Peyer's patch (tissue), 4 donors: ENCODE results near the gene AMBRA1. TPM values are rescaled to one million over a fixed set of nuclear protein-coding genes. Genes with fewer than 3 reads are reported as not detected.
A peak's percentile ranks its signal among the peaks of the same experiment; 100 is the strongest.

Experiments used
- DNase-seq, 3 donors: peaks; one replicate each; pipeline ENCODE4 v3.0.0-alpha.2; 2017 to 2019
- H3K27ac ChIP-seq, 4 donors: fragments of 200-600 bp; sonication (generic); one replicate each; pipeline ENCODE4 v1.5.1; 2016 to 2019
- H3K27me3 ChIP-seq, 2 donors: fragments of 200-600 bp; sonication (generic); one replicate each; pipeline ENCODE4 v1.5.1; 2019
- H3K36me3 ChIP-seq, 3 donors: fragments of 200-600 bp; sonication (generic); one replicate each; pipeline ENCODE4 v1.5.1; 2016 to 2019
- H3K4me1 ChIP-seq, 4 donors: fragments of 200-600 bp; sonication (generic); one replicate each; pipeline ENCODE4 v1.5.1; 2016 to 2019
- H3K4me3 ChIP-seq, 4 donors: fragments of 200-600 bp; sonication (generic); 1 replicate in 3 of 4; 2 replicates in 1 of 4; pipeline ENCODE4 v1.5.1; 2016 to 2019; ENCODE audit warnings: mild to moderate bottlenecking in 1 of 4
- H3K9me3 ChIP-seq, 4 donors: fragments of 200-600 bp; sonication (generic); one replicate each; pipeline ENCODE4 v1.5.1; 2016 to 2019; ENCODE audit warnings: mild to moderate bottlenecking in 1 of 4
- POLR2A ChIP-seq, 2 donors: fragments of 450-650 bp; IDR thresholded peaks; one replicate each; pipeline ENCODE4 v1.5.1; 2017; ENCODE audit warnings: antibody characterized with exemption in 2 of 2, mild to moderate bottlenecking in 2 of 2, moderate library complexity in 2 of 2
- total RNA-seq, 4 donors: library from RNA; depleted of rRNA; stranded (reverse); fragments of >200 nt; gene quantifications; one replicate each; pipeline ENCODE4 v1.1.0, GENCODE V29; 2016
- TF ChIP-seq, protein P1 (sequence below), 6 experiments: fragments of 450-650 bp in 4 of 6; fragments of 200-600 bp in 2 of 6; sonication (generic) in 1 of 6; IDR thresholded peaks; one replicate each; pipeline ENCODE4 v1.5.1; 2017 to 2019; ENCODE audit warnings: antibody characterized with exemption in 6 of 6, mild to moderate bottlenecking in 3 of 6, moderate library complexity in 1 of 6

The AMBRA1 gene
- total RNA-seq, 4 donors from 2014 or later: 28.9 to 61.6 (median 41.6) TPM

DNA sequence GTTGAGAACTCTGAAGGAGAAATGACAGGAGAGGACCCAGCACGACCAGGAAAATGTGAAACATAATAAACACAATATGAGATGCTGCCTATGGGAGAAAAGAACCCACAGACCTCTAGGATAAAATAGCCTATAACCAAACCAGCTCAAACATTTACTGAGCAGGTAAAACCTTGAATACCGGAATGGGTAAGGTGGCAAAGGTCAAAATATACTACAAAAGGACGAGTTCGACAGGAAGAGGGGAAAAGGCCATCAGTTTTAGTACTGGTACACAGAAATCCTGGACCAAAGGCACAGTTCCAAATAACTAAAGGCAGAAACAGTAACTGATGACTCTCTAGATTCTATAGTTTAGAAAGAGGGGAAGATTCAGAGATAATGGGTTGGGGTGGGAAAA, 96.3 kb downstream of the AMBRA1 start:
- no peak for DNase-seq
- H3K4me3 ChIP-seq: no peak overlapping the region
- H3K9me3 ChIP-seq: no peaks in the 10 kb centered on the region
- H3K36me3 ChIP-seq: peaks cover 0 to 9% (median 0%) of the 10 kb centered on the region in 3 donors
- TF ChIP-seq POLR2A (IDR thresholded peaks at IDR 0.05): no peak
- TF ChIP-seq, protein P1, sequence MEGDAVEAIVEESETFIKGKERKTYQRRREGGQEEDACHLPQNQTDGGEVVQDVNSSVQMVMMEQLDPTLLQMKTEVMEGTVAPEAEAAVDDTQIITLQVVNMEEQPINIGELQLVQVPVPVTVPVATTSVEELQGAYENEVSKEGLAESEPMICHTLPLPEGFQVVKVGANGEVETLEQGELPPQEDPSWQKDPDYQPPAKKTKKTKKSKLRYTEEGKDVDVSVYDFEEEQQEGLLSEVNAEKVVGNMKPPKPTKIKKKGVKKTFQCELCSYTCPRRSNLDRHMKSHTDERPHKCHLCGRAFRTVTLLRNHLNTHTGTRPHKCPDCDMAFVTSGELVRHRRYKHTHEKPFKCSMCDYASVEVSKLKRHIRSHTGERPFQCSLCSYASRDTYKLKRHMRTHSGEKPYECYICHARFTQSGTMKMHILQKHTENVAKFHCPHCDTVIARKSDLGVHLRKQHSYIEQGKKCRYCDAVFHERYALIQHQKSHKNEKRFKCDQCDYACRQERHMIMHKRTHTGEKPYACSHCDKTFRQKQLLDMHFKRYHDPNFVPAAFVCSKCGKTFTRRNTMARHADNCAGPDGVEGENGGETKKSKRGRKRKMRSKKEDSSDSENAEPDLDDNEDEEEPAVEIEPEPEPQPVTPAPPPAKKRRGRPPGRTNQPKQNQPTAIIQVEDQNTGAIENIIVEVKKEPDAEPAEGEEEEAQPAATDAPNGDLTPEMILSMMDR (IDR thresholded peaks at IDR 0.05): no peak
- no peak overlapping the region for H3K27ac ChIP-seq
- H3K4me1 ChIP-seq: peaks cover 0 to 9% (median 0%) of the 10 kb centered on the region in 4 donors
- no peaks in the 10 kb centered on the region for H3K27me3 ChIP-seq

DNA sequence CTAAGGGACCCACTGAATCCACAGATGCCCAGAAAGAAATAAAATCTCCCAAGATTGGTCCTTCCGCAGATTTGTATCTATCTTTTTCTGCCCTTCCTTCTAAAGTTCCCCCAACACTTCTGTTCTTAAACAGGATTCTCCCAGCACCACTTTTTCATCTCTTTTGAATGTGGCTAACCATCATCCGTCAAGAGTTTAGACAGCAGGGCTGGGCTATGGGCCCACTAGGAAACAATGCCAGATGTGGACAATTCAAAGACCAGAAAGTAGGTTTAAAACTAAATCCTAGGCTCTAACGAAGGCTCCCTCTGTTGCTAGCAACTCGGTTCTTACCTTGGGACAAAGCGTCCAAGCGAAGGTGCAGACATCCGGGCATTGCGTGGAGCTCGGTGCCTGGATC, 100.0 kb downstream of the AMBRA1 start:
- DNase-seq: no peak
- Histone ChIP-seq H3K4me1 (peaks cover 0 to 22% (median 0%) of the 10 kb centered on the region in 4 donors), H3K27ac (peak overlapping the region in 2 of 4 donors; percentile 4 to 61), H3K9me3 (no peaks in the 10 kb centered on the region), H3K36me3 (peaks cover 0 to 9% (median 0%) of the 10 kb centered on the region in 3 donors), H3K27me3 (no peaks in the 10 kb centered on the region), H3K4me3 (no peak overlapping the region)
- TF ChIP-seq POLR2A (IDR thresholded peaks at IDR 0.05): no peak
- TF ChIP-seq, protein P1 (IDR thresholded peaks at IDR 0.05): no peak

DNA sequence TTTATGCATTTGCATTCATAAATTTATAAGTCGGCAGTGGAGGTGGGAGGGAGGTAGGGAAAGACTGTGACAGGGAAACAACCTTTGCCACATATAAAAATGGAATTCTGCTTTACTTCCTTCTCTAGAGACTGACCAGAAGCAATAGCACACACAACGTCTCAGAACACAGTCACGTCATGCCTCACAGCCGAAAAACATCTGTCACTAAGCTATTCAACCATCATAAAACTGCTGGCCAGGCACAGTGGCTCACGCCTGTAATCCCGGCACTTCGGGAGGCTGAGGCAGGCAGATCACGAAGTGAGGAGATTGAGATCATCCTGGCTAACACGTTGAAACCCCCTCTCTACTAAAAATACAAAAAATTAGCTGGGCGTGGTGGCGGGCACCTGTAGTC, 101.3 kb downstream of the AMBRA1 start:
- TF ChIP-seq POLR2A (IDR thresholded peaks at IDR 0.05): peak in 1 of 2 donors; percentile 26
- TF ChIP-seq, protein P1 (IDR thresholded peaks at IDR 0.05): no peak
- H3K27ac ChIP-seq: peak overlapping the region in 3 of 4 donors; percentile 50 to 78 (median 61)
- H3K4me1 ChIP-seq: peaks cover 0 to 22% (median 0%) of the 10 kb centered on the region in 4 donors
- H3K9me3 ChIP-seq: no peaks in the 10 kb centered on the region
- H3K36me3 ChIP-seq: peaks cover 0 to 9% (median 0%) of the 10 kb centered on the region in 3 donors
- peak in 2 of 3 donors; percentile 63 to 77 for DNase-seq
- H3K4me3 ChIP-seq: no peak overlapping the region
- H3K27me3 ChIP-seq: no peaks in the 10 kb centered on the region

DNA sequence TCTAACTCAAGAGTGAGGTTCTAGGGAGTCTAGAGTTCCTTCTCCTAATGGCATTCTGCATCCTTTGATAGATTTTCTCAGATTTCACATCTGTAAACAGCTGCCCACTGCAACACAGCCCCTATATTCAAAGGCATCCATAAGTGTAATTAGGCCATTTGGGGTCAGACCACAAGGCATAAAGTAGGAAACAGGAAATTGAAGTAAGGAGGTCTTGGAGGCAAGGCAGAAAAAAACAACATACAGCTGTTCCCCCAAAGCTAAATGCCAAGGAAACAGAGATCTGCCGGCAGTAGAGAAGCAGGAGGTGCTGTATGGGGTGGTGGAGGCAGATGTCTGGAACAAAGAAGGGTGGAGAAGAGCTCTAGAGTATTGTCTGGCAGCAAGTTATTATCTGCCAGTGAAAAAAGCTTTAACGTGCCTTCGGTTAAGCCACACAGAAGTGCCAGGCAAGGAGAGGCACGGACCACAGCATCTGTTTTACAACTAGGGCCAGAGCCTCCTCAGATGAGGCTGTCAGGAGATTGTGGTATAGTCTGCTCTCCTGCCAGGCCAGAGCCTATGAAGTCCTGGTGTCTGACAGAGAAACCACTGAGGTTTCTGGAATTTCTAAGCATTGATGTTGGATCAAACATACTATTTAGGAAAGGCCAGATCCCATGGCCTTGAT, 102.0 kb downstream of the AMBRA1 start:
- no peaks in the 10 kb centered on the region for H3K27me3 ChIP-seq
- peaks cover 0 to 22% (median 0%) of the 10 kb centered on the region in 4 donors for H3K4me1 ChIP-seq
- H3K9me3 ChIP-seq: no peaks in the 10 kb centered on the region
- H3K4me3 ChIP-seq: no peak overlapping the region
- H3K36me3 ChIP-seq: peaks cover 0 to 9% (median 0%) of the 10 kb centered on the region in 3 donors
- TF ChIP-seq, protein P1 (IDR thresholded peaks at IDR 0.05): no peak
- TF ChIP-seq POLR2A (IDR thresholded peaks at IDR 0.05): no peak
- H3K27ac ChIP-seq: peak overlapping the region in 3 of 4 donors; percentile 50 to 78 (median 61)
- no peak for DNase-seq

DNA sequence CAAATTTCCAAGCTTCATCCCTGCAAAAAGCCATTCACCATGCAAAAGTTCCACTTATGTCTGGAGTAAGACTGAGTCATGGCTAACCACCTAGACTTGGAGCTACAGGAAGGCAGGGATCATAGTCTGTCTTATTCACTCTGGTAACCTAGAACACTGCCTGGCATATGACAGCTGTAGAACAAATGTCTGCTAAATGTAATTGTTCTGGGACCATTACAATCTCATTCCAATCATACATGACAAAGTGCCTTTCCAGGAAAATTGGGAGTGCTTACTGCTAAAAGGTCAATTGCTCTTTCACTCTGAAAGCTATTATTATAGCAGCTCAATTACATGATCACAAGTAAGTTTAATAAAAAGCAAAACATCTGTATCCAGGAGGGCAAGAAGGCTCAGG, 103.2 kb downstream of the AMBRA1 start:
- Histone ChIP-seq H3K9me3 (no peaks in the 10 kb centered on the region), H3K27me3 (no peaks in the 10 kb centered on the region), H3K36me3 (peaks cover 0 to 9% (median 0%) of the 10 kb centered on the region in 3 donors), H3K4me1 (peaks cover 0 to 22% (median 0%) of the 10 kb centered on the region in 4 donors), H3K27ac (no peak overlapping the region), H3K4me3 (no peak overlapping the region)
- no peak for DNase-seq
- TF ChIP-seq POLR2A (IDR thresholded peaks at IDR 0.05): no peak
